Astrocyte (in vitro differentiated cells and primary cell): Measurements from ENCODE around the gene VPS37B.

Experiments
- EZH2 ChIP-seq: IDR thresholded peaks from 2 replicates; pipeline ENCODE4 v1.6.1; 2012; ENCODE audit warnings: mild to moderate bottlenecking, low read length, inconsistent platforms; ENCODE audit not compliant: insufficient read depth
- TF ChIP-seq, protein P1 (sequence below): IDR thresholded peaks from 2 replicates; pipeline ENCODE4 v1.5.1; 2011; ENCODE audit warnings: low read depth, mild to moderate bottlenecking, inconsistent platforms, low read length, moderate library complexity; ENCODE audit not compliant: insufficient read depth

DNA sequence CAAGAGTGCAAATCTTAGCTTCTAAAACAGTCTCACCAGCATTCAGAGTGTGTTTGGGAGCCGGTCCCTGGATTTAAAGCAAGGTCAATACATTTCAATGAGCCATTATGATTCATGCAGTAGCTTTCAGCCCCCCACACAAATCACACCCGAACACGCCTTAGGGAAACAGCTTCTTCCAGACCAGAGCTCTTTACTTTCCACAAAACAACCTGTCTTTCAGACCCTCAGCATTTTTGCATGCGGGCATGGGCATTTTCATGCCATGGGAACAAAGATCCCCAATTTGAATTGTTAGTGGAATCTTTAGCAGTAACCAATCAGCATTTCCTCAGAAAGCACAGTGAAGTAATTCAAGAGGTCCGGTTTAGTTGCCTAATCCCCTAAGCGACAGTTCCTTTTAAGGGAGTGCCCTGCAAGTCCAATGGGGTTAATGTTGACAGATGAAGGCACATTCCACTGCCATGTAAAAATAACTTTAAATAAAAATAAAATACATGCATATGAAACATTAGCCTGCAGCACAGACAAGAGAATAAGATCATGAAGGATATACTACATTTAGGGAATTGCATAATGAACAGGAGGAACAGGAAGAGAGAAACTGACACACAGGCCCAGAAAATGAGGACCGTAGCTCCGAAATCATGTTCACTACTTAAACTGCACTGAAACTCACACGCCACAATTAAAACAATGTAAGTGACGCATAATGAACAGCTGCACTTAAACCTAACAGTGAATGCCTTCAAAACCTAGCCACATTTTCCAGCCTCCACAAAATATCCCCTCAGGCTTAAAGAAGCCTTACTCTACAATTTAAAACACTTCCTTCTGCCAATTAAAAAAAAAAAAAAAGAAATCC, 4.0 kb downstream of the VPS37B start:
- TF ChIP-seq, protein P1, sequence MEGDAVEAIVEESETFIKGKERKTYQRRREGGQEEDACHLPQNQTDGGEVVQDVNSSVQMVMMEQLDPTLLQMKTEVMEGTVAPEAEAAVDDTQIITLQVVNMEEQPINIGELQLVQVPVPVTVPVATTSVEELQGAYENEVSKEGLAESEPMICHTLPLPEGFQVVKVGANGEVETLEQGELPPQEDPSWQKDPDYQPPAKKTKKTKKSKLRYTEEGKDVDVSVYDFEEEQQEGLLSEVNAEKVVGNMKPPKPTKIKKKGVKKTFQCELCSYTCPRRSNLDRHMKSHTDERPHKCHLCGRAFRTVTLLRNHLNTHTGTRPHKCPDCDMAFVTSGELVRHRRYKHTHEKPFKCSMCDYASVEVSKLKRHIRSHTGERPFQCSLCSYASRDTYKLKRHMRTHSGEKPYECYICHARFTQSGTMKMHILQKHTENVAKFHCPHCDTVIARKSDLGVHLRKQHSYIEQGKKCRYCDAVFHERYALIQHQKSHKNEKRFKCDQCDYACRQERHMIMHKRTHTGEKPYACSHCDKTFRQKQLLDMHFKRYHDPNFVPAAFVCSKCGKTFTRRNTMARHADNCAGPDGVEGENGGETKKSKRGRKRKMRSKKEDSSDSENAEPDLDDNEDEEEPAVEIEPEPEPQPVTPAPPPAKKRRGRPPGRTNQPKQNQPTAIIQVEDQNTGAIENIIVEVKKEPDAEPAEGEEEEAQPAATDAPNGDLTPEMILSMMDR = no peak
- no peak for TF ChIP-seq EZH2
